Measurements from ENCODE around the gene HMBS.

- TF ChIP-seq, protein P1, sequence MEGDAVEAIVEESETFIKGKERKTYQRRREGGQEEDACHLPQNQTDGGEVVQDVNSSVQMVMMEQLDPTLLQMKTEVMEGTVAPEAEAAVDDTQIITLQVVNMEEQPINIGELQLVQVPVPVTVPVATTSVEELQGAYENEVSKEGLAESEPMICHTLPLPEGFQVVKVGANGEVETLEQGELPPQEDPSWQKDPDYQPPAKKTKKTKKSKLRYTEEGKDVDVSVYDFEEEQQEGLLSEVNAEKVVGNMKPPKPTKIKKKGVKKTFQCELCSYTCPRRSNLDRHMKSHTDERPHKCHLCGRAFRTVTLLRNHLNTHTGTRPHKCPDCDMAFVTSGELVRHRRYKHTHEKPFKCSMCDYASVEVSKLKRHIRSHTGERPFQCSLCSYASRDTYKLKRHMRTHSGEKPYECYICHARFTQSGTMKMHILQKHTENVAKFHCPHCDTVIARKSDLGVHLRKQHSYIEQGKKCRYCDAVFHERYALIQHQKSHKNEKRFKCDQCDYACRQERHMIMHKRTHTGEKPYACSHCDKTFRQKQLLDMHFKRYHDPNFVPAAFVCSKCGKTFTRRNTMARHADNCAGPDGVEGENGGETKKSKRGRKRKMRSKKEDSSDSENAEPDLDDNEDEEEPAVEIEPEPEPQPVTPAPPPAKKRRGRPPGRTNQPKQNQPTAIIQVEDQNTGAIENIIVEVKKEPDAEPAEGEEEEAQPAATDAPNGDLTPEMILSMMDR (IDR thresholded peaks at IDR 0.05; ENCODE audit: insufficient read depth, low read length, poor library complexity, severe bottlenecking), result no peak
- no peak for TF ChIP-seq EZH2phosphoT487 (conservative IDR thresholded peaks at IDR 0.05; ENCODE audit: low read length)
Measured at GRCh38 chr11:119118227-119118626, 33.5 kb downstream of the HMBS start.
